ENCODE results near the gene KCMF1. TPM values are rescaled to one million over a fixed set of nuclear protein-coding genes. Genes with fewer than 3 reads are reported as not detected.

KCMF1 gene
- polyA plus RNA-seq, 3 donors: 22.5 to 52.9 (median 28.5) TPM

DNA sequence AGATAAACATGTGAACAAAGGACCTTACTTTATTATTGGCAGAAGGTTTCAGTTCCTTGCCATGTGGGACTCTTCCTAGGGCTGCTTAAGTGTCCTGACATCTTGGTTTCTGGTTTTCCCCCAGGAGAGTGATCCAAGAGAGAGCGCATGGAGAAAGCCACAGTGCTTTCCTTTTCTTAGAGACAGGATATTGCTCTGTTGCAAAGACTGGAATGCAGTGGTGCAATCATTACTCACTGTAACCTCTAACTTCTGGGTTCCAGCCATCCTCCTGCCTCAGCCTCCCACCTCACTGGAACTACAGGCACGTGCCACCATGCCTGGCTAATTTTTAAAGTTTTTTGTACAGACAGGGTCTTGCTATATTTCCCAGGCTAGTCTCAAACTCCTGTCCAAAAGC lies 124.1 kb downstream of the KCMF1 start:
- intact Hi-C loops (cut with micrococcal nuclease): no loop called here
- no peak overlapping the region for H3K27ac ChIP-seq (ENCODE audit: low read depth in 1 of 2, low read length in 2 of 2)
- Mint-ChIP-seq H3K36me3 (no peaks in the 10 kb centered on the region), H3K27me3 (ENCODE audit: low read depth in 3 of 3) (peaks cover 2 to 4% (median 2%) of the 10 kb centered on the region in 3 donors), H3K4me3 (no peak overlapping the region), H3K27ac (no peak overlapping the region), H3K9me3 (peaks cover 0 to 6% (median 3%) of the 10 kb centered on the region in 7 donors), H3K4me1 (no peaks in the 10 kb centered on the region)
- TF ChIP-seq, protein P1, sequence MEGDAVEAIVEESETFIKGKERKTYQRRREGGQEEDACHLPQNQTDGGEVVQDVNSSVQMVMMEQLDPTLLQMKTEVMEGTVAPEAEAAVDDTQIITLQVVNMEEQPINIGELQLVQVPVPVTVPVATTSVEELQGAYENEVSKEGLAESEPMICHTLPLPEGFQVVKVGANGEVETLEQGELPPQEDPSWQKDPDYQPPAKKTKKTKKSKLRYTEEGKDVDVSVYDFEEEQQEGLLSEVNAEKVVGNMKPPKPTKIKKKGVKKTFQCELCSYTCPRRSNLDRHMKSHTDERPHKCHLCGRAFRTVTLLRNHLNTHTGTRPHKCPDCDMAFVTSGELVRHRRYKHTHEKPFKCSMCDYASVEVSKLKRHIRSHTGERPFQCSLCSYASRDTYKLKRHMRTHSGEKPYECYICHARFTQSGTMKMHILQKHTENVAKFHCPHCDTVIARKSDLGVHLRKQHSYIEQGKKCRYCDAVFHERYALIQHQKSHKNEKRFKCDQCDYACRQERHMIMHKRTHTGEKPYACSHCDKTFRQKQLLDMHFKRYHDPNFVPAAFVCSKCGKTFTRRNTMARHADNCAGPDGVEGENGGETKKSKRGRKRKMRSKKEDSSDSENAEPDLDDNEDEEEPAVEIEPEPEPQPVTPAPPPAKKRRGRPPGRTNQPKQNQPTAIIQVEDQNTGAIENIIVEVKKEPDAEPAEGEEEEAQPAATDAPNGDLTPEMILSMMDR (IDR thresholded peaks at IDR 0.05): no peak
- H3K9me3 ChIP-seq (replicated peaks in 1 of 2; ENCODE audit: control insufficient read depth in 1 of 2, insufficient read depth in 1 of 2, low read length in 2 of 2): no peaks in the 10 kb centered on the region
- H3K79me2 ChIP-seq (ENCODE audit: insufficient read depth, low read length): no peaks in the 10 kb centered on the region
- H3K4me1 ChIP-seq (ENCODE audit: control insufficient read depth in 1 of 2, insufficient read depth in 2 of 2, low read length in 2 of 2): no peaks in the 10 kb centered on the region
- no peak overlapping the region for H3K4me3 ChIP-seq (replicated peaks in 1 of 3; ENCODE audit: low read depth in 2 of 3, low read length in 3 of 3)
- no peak overlapping the region for H3K9ac ChIP-seq (ENCODE audit: insufficient read depth, low read length, poor library complexity, severe bottlenecking)
- no peak for DNase-seq
- H3K36me3 ChIP-seq (replicated peaks in 1 of 2; ENCODE audit: control insufficient read depth in 1 of 2, insufficient read depth in 2 of 2, low read length in 2 of 2): no peaks in the 10 kb centered on the region
- H4K20me1 ChIP-seq (ENCODE audit: insufficient read depth, low read length): no peaks in the 10 kb centered on the region
- WGBS (ENCODE audit: insufficient coverage): 79% methylated on average over 2 of the region's 2 CpGs
- H2AFZ ChIP-seq (ENCODE audit: insufficient read depth, low read depth, low read length, poor library complexity, severe bottlenecking): no peak overlapping the region
- no peaks in the 10 kb centered on the region for H3K27me3 ChIP-seq (ENCODE audit: control insufficient read depth in 2 of 2, insufficient read depth in 2 of 2, low read length in 2 of 2)
- no peak overlapping the region for H3K4me2 ChIP-seq (replicated peaks; ENCODE audit: extremely low read depth, low read length, poor library complexity, severe bottlenecking)

DNA sequence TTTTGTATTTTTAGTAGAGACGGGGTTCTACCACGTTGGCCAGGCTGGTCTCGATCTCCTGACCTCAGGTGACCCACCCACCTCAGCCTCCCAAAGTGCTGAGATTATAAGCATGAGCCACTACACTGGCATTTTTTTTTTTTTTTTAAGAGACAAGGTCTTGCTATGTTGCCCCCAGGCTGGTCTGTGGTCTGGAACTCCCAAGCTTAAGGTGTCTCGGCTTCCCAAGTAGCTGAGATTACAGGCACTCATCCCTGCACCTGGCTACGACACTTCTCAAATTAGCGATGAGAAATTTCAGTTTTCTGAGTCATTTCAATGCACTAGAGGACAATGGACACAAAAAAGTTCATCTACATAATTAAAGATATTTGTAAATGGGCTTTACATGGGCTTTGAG lies 125.7 kb downstream of the KCMF1 start:
- TF ChIP-seq, protein P1 (IDR thresholded peaks at IDR 0.05): no peak
- Mint-ChIP-seq H3K27ac (no peak overlapping the region), H3K27me3 (ENCODE audit: low read depth in 3 of 3) (peaks cover 4 to 7% (median 5%) of the 10 kb centered on the region in 3 donors), H3K9me3 (peaks cover 0 to 6% (median 4%) of the 10 kb centered on the region in 7 donors), H3K4me1 (no peaks in the 10 kb centered on the region), H3K4me3 (no peak overlapping the region), H3K36me3 (no peaks in the 10 kb centered on the region)
- H3K9ac ChIP-seq (ENCODE audit: insufficient read depth, low read length, poor library complexity, severe bottlenecking): no peak overlapping the region
- no peaks in the 10 kb centered on the region for H3K4me1 ChIP-seq (ENCODE audit: control insufficient read depth in 1 of 2, insufficient read depth in 2 of 2, low read length in 2 of 2)
- H4K20me1 ChIP-seq (ENCODE audit: insufficient read depth, low read length): no peaks in the 10 kb centered on the region
- no peak overlapping the region for H3K4me2 ChIP-seq (replicated peaks; ENCODE audit: extremely low read depth, low read length, poor library complexity, severe bottlenecking)
- 100% methylated on average over 2 of the region's 6 CpGs for WGBS (ENCODE audit: insufficient coverage)
- no peak overlapping the region for H2AFZ ChIP-seq (ENCODE audit: insufficient read depth, low read depth, low read length, poor library complexity, severe bottlenecking)
- no peaks in the 10 kb centered on the region for H3K36me3 ChIP-seq (replicated peaks in 1 of 2; ENCODE audit: control insufficient read depth in 1 of 2, insufficient read depth in 2 of 2, low read length in 2 of 2)
- no peak for DNase-seq
- no peaks in the 10 kb centered on the region for H3K27me3 ChIP-seq (ENCODE audit: control insufficient read depth in 2 of 2, insufficient read depth in 2 of 2, low read length in 2 of 2)
- H3K27ac ChIP-seq (ENCODE audit: low read depth in 1 of 2, low read length in 2 of 2): no peak overlapping the region
- intact Hi-C loops (cut with micrococcal nuclease): no loop called here
- no peak overlapping the region for H3K4me3 ChIP-seq (replicated peaks in 1 of 3; ENCODE audit: low read depth in 2 of 3, low read length in 3 of 3)
- H3K9me3 ChIP-seq (replicated peaks in 1 of 2; ENCODE audit: control insufficient read depth in 1 of 2, insufficient read depth in 1 of 2, low read length in 2 of 2): no peaks in the 10 kb centered on the region
- H3K79me2 ChIP-seq (ENCODE audit: insufficient read depth, low read length): no peaks in the 10 kb centered on the region
